ENCODE results near the gene WNT11. TPM values are rescaled to one million over a fixed set of nuclear protein-coding genes. Genes with fewer than 3 reads are reported as not detected.

Gene WNT11
- polyA plus RNA-seq, 1 of the 3 experiments (the other 2 are of a cell fraction), result 0.43 TPM

DNA sequence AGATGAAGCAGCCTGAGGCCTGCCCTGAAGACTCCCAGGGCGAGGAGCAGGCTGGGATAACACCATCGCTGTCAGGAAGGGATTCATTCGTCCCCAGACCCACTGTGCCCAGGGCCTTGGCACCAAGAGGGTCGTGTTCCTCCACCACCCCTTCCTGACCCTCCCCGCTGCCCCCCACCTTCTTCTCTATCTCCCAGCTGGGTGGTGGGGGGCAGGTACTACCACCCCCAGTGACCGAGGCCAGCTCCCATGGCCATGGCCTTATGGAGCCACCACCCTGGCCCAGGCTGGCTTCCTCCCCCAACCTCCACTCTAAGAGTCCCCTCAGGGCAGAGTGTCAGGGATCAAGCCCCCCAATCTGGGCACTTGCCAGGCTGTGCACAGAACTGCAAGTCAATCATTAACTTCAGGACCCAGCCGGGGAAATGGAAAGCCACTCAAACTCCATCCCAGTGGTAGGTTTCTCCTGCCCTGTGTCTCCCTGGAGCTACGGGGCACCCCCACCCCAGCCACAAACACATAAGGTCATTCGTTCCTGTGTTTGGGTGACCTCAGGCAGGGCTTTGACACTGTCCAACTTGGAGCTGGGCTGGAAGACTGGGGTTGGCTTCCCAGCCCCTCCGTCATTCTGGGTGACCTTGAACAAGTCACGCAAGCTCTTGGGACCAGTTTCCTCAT lies 33.3 kb upstream of the WNT11 start:
- TF ChIP-seq EZH2phosphoT487 (IDR thresholded peaks at IDR 0.05; ENCODE audit: borderline replicate concordance, low read depth) (no peak), FOXM1 (IDR thresholded peaks at IDR 0.05; ENCODE audit: low read depth) (no peak), TEAD4 (IDR thresholded peaks at IDR 0.05; ENCODE audit: borderline replicate concordance, insufficient read depth) (no peak), EP300 (IDR thresholded peaks at IDR 0.05; ENCODE audit: borderline replicate concordance in 1 of 2, low read depth in 1 of 2, low read length in 1 of 2) (no peak), MXI1 (IDR thresholded peaks at IDR 0.05; ENCODE audit: low read depth, low read length) (no peak), SMC3 (IDR thresholded peaks at IDR 0.05; ENCODE audit: low read depth, low read length) (no peak), CHD2 (IDR thresholded peaks at IDR 0.05; ENCODE audit: low read length, partially characterized antibody) (no peak), NRF1 (IDR thresholded peaks at IDR 0.05; ENCODE audit: low read depth, low read length) (no peak)
- CTCF ChIA-PET, result interaction anchor here (1.0 to 1.4 kb wide), 4 partner anchors 32 to 436 kb away, joined by 3 to 6 read pairs (median 3); no protein-coding TSS in a partner anchor

GRCh38 chr11:76238551-76238950 lies 32.2 kb upstream of the WNT11 start:
- H3K36me3 ChIP-seq (replicated peaks in 1 of 2; ENCODE audit: control insufficient read depth in 1 of 2, insufficient read depth in 2 of 2, low read length in 1 of 2), result no peaks in the 10 kb centered on the region
- DNase-seq, result no peak
- no peak overlapping the region for H3K27ac ChIP-seq (ENCODE audit: low read depth in 2 of 2, low read length in 1 of 2)
- no peak for TF ChIP-seq MXI1 (IDR thresholded peaks at IDR 0.05; ENCODE audit: low read depth, low read length)
- TF ChIP-seq TCF12 (IDR thresholded peaks at IDR 0.05), result no peak
- no peak for TF ChIP-seq GATA2 (CRISPR knock-in tag; IDR thresholded peaks at IDR 0.05)
- no peak for TF ChIP-seq MAX (IDR thresholded peaks at IDR 0.05; ENCODE audit: low read depth)
- CTCF ChIA-PET, result interaction anchor here (1.0 kb wide), 1 partner anchor 61 kb away, joined by 3 read pairs; no protein-coding TSS in a partner anchor
- no peaks in the 10 kb centered on the region for H3K9me3 ChIP-seq
- H3F3A ChIP-seq (replicated peaks; ENCODE audit: insufficient read depth), result peaks cover 3% of the 10 kb centered on the region
- H2AFZ ChIP-seq (ENCODE audit: low read depth), result no peak overlapping the region
- peaks cover 0 to 24% of the 10 kb centered on the region in 2 experiments; a peak in 2 of 4 replicates for H3K4me1 ChIP-seq (ENCODE audit: control insufficient read depth in 1 of 2, insufficient read depth in 2 of 2, low read depth in 1 of 2, low read length in 1 of 2)
- WGBS (ENCODE audit: low lambda C conversion rate), result 73% methylated on average over 2 of the region's 6 CpGs
- no peaks in the 10 kb centered on the region for H3K27me3 ChIP-seq (ENCODE audit: insufficient read depth)
- H3K9ac ChIP-seq, result no peak overlapping the region
- no peaks in the 10 kb centered on the region; the same call in 1 of the 2 replicates for H4K20me1 ChIP-seq (ENCODE audit: insufficient read depth)
- POLR2A ChIA-PET, result no interaction called here
- H3K4me2 ChIP-seq, result no peak overlapping the region
- H3K79me2 ChIP-seq (ENCODE audit: insufficient read depth), result no peaks in the 10 kb centered on the region
- no peaks in the 10 kb centered on the region for H3K9me2 ChIP-seq
- no peak overlapping the region for H3K4me3 ChIP-seq (ENCODE audit: low read depth in 2 of 2, low read length in 1 of 2)

More for the DNA sequence above, 33.3 kb upstream of the WNT11 start:
- H3K36me3 ChIP-seq (replicated peaks in 1 of 2; ENCODE audit: control insufficient read depth in 1 of 2, insufficient read depth in 2 of 2, low read length in 1 of 2), result no peaks in the 10 kb centered on the region
- no peaks in the 10 kb centered on the region; the same call in 1 of the 2 replicates for H4K20me1 ChIP-seq (ENCODE audit: insufficient read depth)
- no peak overlapping the region for H3K4me2 ChIP-seq
- no peaks in the 10 kb centered on the region for H3K9me2 ChIP-seq
- peaks cover 3% of the 10 kb centered on the region for H3F3A ChIP-seq (replicated peaks; ENCODE audit: insufficient read depth)
- H3K79me2 ChIP-seq (ENCODE audit: insufficient read depth), result no peaks in the 10 kb centered on the region
- no peak overlapping the region for H3K27ac ChIP-seq (ENCODE audit: low read depth in 2 of 2, low read length in 1 of 2)
- WGBS (ENCODE audit: low lambda C conversion rate), result 93% methylated on average over 8 of the region's 11 CpGs
- POLR2A ChIA-PET, result no interaction called here
- no peak overlapping the region for H2AFZ ChIP-seq (ENCODE audit: low read depth)
- H3K4me1 ChIP-seq (ENCODE audit: control insufficient read depth in 1 of 2, insufficient read depth in 2 of 2, low read depth in 1 of 2, low read length in 1 of 2), result peaks cover 0 to 16% of the 10 kb centered on the region in 2 experiments; a peak in 2 of 4 replicates
- H3K9ac ChIP-seq, result no peak overlapping the region
- H3K9me3 ChIP-seq, result no peaks in the 10 kb centered on the region
- no peak for DNase-seq
- H3K27me3 ChIP-seq (ENCODE audit: insufficient read depth), result no peaks in the 10 kb centered on the region
- H3K4me3 ChIP-seq (ENCODE audit: low read depth in 2 of 2, low read length in 1 of 2), result no peak overlapping the region

- no peak overlapping the region for H3K4me2 ChIP-seq
- no peaks in the 10 kb centered on the region for H3K79me2 ChIP-seq (ENCODE audit: insufficient read depth)
- peak; percentile 43 for DNase-seq
- H3K27me3 ChIP-seq (ENCODE audit: insufficient read depth), result no peaks in the 10 kb centered on the region
- ChIA-PET CTCF (interaction anchor here (0.7 to 5.5 kb wide), 3 partner anchors 29 to 340 kb away, joined by 3 to 91 read pairs (median 11); partner anchors contain the start of gene WNT11), POLR2A (no interaction called here)
- peaks cover 3% of the 10 kb centered on the region for H3F3A ChIP-seq (replicated peaks; ENCODE audit: insufficient read depth)
- H3K9ac ChIP-seq, result no peak overlapping the region
- H3K4me3 ChIP-seq (ENCODE audit: low read depth in 2 of 2, low read length in 1 of 2), result no peak overlapping the region
- H4K20me1 ChIP-seq (ENCODE audit: insufficient read depth), result no peaks in the 10 kb centered on the region; the same call in 1 of the 2 replicates
- H3K9me2 ChIP-seq, result no peaks in the 10 kb centered on the region
- TF ChIP-seq RAD21 (IDR thresholded peaks at IDR 0.05; ENCODE audit: low read length), result peak; percentile 9; the same call in 1 of the 2 replicates
- TF ChIP-seq, protein P1, sequence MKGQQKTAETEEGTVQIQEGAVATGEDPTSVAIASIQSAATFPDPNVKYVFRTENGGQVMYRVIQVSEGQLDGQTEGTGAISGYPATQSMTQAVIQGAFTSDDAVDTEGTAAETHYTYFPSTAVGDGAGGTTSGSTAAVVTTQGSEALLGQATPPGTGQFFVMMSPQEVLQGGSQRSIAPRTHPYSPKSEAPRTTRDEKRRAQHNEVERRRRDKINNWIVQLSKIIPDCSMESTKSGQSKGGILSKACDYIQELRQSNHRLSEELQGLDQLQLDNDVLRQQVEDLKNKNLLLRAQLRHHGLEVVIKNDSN (IDR thresholded peaks at IDR 0.05; ENCODE audit: borderline replicate concordance, low read depth), result no peak
- TF ChIP-seq, protein P2, sequence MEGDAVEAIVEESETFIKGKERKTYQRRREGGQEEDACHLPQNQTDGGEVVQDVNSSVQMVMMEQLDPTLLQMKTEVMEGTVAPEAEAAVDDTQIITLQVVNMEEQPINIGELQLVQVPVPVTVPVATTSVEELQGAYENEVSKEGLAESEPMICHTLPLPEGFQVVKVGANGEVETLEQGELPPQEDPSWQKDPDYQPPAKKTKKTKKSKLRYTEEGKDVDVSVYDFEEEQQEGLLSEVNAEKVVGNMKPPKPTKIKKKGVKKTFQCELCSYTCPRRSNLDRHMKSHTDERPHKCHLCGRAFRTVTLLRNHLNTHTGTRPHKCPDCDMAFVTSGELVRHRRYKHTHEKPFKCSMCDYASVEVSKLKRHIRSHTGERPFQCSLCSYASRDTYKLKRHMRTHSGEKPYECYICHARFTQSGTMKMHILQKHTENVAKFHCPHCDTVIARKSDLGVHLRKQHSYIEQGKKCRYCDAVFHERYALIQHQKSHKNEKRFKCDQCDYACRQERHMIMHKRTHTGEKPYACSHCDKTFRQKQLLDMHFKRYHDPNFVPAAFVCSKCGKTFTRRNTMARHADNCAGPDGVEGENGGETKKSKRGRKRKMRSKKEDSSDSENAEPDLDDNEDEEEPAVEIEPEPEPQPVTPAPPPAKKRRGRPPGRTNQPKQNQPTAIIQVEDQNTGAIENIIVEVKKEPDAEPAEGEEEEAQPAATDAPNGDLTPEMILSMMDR (IDR thresholded peaks at IDR 0.05), result peak; percentile 13; the same call in 1 of the 2 replicates
- no peak overlapping the region for H2AFZ ChIP-seq (ENCODE audit: low read depth)
- H3K27ac ChIP-seq (ENCODE audit: low read depth in 2 of 2, low read length in 1 of 2), result no peak overlapping the region
- H3K36me3 ChIP-seq (replicated peaks in 1 of 2; ENCODE audit: control insufficient read depth in 1 of 2, insufficient read depth in 2 of 2, low read length in 1 of 2), result no peaks in the 10 kb centered on the region
- peaks cover 0 to 18% of the 10 kb centered on the region in 2 experiments; a peak in 2 of 4 replicates for H3K4me1 ChIP-seq (ENCODE audit: control insufficient read depth in 1 of 2, insufficient read depth in 2 of 2, low read depth in 1 of 2, low read length in 1 of 2)
- H3K9me3 ChIP-seq, result no peaks in the 10 kb centered on the region
Observed at GRCh38 chr11:76237914-76238313, 31.6 kb upstream of the WNT11 start.
